HG02588 (cell line): ENCODE data around the gene LRRC10B.

Experiments used
- ATAC-seq: cut with Tn5 transposase; IDR thresholded peaks from one replicate; pipeline ENCODE4 v1.9.1; 2021; ENCODE audit warnings: mild to moderate bottlenecking, moderate library complexity; ENCODE audit not compliant: unreplicated experiment

The LRRC10B gene

GRCh38 chr11:61486011-61486620 lies 22.4 kb upstream of the LRRC10B start:
- ATAC-seq: no peak

GRCh38 chr11:61486779-61487178 lies 21.8 kb upstream of the LRRC10B start:
- ATAC-seq: no peak

GRCh38 chr11:61487342-61488025 lies 21.1 kb upstream of the LRRC10B start:
- no peak for ATAC-seq

GRCh38 chr11:61488651-61489291 lies 19.8 kb upstream of the LRRC10B start:
- no peak for ATAC-seq

GRCh38 chr11:61489833-61490721 lies 18.5 kb upstream of the LRRC10B start:
- ATAC-seq: no peak

- no peak for ATAC-seq
These were observed 16.7 kb upstream of the LRRC10B start for GRCh38 chr11:61491736-61492395.

DNA sequence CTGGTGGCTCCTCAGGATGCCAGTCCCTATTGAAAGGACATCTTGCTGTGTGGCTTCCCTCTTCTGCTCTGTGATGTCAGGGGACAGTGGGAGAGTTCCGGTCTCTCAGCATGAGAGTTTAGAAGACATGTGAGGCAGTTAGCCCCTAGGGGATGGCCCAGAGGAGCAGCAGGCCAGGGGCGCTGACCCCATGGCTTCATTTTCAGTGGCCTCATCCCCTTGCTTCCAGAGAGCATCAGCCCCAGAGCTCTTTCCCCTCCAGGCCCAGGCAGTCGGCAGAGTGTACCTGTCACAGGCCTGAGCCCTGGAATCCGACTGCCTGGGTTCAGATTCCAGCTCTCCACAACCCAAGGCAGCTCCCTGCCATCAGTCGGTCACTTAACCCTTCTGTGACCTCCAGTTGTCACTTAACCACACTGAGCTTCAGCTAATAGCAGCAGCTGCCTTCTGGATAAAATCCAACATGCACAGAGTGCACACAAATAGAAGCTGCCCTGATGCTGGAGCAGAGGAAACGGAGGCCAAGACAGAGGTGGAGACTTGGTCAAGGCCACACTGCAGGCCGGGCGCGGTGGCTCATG lies 14.1 kb upstream of the LRRC10B start:
- no peak for ATAC-seq

DNA sequence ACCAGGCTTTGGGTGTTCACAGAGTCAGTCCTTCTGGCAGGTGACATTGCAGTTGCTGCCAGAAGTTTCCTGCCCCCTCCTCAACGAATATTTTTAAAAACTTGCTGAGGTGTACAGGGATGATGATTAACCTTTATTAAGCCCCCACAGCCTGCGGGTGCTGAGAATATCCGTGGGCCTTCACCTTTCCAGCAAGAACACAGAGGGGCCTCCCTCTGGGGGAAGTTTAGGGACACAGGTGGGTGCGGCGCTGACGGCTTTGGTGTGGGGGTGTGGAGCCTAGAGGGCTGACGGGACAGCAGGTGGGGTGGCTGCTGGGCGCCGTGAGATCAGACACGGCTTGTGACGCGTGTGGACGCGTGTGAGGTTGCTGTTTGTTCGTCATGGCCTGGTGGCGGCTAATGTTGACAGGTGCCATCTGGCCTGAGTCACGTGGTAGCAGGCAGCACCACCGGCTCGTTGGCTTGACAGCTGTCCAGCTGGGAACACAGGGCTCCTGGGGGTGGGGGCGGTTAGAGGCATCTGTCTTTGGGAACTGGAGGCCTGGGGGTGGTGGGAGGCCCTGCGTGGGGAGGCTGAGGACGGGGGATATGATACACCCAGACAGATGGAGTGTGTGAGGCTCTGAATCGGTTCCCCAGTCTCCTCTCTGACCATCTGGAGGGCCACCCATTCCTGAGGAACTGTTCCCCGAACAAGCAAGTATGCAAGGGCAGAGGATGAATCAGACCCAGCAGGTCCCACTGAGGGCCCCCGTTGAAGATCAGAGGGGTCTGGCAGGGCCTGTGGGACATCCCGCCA lies 12.5 kb upstream of the LRRC10B start:
- ATAC-seq: no peak

DNA sequence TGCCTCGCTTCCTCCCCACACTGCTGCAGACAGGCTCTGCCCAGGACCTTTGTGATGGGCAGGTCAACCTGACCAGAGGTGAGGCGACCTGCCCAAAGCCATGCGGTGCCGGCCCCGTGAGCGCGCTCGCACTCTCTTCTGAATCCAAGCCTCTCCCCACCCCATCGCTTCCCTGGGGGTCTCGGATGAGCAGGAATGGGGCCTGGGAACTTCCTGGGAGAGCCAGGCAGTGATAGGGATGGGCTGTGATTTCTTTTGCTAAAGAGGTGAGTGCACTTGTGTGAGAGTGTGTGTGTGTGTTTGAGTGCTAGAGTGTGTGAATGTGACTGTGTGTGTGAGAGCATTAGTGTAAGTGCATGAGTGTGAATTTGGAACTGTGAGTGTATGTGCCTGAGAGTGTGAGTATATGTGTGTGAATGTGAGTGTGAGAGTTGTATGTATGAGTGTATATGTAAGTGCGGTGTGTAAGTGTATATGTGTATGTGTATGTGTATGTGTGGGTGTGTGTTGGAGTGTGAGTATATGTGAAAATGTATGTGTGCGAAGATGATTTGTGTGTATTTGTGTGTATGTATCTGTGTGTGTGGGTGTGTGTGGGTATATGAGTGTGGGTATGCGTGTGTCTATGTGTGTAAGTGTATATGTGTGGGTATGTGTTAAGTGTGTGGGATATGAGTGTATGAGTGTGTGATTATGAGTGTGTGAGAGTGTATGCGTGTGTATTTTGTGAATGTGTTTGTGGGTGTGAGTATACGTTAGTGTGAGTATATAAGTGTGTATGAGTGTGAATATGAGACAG lies 11.7 kb upstream of the LRRC10B start:
- ATAC-seq: no peak

GRCh38 chr11:61497473-61497872 lies 11.1 kb upstream of the LRRC10B start:
- ATAC-seq: no peak

GRCh38 chr11:61497876-61498275 lies 10.7 kb upstream of the LRRC10B start:
- ATAC-seq: no peak

GRCh38 chr11:61498767-61499341 lies 9.7 kb upstream of the LRRC10B start:
- no peak for ATAC-seq

DNA sequence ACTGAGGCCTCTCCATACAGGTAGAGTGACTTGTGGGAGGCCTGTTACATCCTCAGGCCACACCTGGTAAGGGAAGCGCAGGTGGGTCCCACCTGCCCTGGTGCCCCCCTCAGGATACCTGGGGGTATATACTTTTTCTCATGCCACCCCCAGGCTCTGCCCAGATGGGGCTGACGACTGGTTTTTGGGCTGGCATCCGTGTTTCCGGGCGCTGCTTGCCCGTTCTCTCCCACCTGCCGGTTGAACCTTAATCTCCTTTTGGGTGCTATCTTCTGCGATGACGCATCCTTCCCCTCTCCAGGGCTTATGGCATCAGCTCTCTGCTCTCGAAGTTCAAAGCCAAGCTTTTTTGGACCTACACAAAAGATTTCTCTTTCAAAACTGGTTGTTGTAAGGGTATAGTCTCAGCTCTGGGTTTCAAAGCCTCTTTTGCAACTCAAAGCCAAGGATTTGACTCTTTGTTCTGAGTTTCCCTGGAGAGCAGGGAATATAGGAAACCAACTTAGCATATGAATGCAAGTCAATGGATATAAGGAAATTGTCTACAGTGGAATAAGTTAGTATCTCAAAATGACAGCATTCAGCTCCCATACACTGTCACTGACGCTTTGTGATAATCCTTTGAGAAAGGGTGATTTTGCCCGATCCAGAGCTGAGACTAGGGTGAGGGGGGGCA lies 8.6 kb upstream of the LRRC10B start:
- ATAC-seq: no peak

- no peak for ATAC-seq
These were observed 6.0 kb upstream of the LRRC10B start for GRCh38 chr11:61502522-61502921.

DNA sequence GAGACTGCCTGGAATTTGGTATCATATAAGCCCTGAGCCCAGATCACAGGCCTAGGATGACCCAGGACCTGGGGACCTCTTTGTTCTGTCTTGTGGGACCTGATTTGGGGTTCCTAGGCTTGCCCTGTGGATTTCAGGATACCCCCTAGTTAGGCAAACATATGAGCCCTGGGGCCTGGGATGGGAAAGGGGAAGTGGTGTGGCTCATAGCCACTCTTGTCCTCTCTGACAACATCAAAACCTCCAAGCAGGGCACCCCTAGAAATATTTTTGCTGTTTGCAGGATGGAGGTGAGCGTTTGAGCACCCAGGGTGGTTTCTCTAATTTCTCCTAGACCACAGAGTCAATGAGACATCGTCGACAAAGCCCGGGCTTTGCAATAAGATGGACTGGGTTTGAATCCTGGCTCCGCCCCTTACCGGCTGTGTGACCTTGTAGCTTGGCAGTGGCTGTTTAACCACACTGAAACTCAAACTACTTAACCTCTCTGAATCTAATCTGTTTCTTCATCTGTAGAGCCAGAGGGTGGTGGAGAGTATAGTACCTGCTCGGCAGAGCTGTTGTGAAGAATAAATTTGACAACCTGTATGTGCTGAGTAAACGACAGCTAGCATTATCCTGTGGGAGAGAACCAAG lies 5.3 kb upstream of the LRRC10B start:
- no peak for ATAC-seq

GRCh38 chr11:61505106-61505505 lies 3.4 kb upstream of the LRRC10B start:
- ATAC-seq: no peak

GRCh38 chr11:61505640-61506155 lies 2.9 kb upstream of the LRRC10B start:
- no peak for ATAC-seq
